ENCODE data around the gene EDA.

EDA gene

DNA sequence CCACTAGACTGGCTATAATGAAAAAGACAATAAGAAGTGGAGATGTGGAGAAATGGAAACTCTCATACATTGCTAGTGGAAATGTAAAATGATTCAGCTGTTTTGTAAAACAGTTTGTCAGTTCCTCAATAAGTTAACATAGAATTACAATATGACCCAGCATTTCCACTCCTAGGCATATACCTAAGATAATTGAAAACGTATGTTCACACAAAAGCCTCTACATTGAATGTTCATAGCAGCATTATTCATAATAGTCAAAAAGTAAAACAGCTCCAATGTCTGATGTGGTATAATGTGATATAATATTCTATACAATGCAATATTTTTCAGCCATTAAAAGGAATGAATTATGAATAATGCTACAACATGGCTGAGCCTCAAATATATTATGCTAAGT, 10.2 kb downstream of the EDA start:
- in situ Hi-C loops (cut with HindIII; ENCODE audit: low sequenced_read_pairs), result no loop called here
- TF ChIP-seq, protein P1, sequence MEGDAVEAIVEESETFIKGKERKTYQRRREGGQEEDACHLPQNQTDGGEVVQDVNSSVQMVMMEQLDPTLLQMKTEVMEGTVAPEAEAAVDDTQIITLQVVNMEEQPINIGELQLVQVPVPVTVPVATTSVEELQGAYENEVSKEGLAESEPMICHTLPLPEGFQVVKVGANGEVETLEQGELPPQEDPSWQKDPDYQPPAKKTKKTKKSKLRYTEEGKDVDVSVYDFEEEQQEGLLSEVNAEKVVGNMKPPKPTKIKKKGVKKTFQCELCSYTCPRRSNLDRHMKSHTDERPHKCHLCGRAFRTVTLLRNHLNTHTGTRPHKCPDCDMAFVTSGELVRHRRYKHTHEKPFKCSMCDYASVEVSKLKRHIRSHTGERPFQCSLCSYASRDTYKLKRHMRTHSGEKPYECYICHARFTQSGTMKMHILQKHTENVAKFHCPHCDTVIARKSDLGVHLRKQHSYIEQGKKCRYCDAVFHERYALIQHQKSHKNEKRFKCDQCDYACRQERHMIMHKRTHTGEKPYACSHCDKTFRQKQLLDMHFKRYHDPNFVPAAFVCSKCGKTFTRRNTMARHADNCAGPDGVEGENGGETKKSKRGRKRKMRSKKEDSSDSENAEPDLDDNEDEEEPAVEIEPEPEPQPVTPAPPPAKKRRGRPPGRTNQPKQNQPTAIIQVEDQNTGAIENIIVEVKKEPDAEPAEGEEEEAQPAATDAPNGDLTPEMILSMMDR (IDR thresholded peaks at IDR 0.05; ENCODE audit: low read depth, low read length), result no peak
- H3K4me3 ChIP-seq (ENCODE audit: low read depth, low read length), result no peak overlapping the region
- no peak for DNase-seq (ENCODE audit: low read depth, low spot score)

DNA sequence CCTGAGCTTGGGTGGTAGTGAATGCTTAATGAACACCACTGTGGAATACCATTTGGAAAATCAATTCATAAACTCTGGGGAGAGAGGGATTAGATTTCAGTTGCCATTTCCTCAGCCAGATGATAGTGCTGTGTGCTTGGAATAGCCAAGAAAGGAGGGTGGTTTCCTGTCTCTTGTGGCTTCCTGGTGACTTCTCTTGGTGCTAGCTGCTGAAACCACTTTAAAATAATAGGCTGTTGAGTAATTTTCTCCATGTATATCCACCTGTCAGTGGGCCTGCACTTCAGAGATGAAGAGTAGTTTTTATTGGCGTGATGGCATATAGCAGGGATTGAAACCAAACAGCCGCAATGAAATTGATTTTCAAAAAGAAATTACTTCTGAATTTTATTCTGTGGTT, 11.8 kb downstream of the EDA start:
- DNase-seq (ENCODE audit: low read depth, low spot score), result no peak
- in situ Hi-C loops (cut with HindIII; ENCODE audit: low sequenced_read_pairs), result no loop called here
- TF ChIP-seq, protein P1 (IDR thresholded peaks at IDR 0.05; ENCODE audit: low read depth, low read length), result no peak

DNA sequence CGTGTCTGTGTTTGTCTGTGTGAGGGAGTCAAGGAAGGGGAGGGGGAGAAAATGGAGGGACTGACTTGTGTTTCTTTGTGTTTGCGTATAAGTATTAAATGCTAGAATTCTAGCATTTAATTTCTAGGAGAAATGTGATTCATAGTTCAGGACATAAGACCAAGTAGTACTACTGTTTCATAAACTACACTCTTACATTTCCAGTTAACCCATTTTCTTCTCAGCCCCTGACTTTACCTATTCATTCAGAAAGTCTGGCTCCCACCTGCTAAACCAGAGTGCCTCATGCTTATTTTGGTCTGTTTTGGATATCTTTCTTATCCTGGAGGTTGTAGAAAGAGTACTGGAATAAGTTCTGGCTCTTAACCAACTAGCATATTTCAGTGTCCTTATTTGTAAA, 14.2 kb downstream of the EDA start:
- H3K4me3 ChIP-seq (ENCODE audit: low read depth, low read length), result no peak overlapping the region
- TF ChIP-seq, protein P1 (IDR thresholded peaks at IDR 0.05; ENCODE audit: low read depth, low read length), result no peak
- in situ Hi-C loops (cut with HindIII; ENCODE audit: low sequenced_read_pairs), result no loop called here
- no peak for DNase-seq (ENCODE audit: low read depth, low spot score)

More for the DNA sequence above, 11.8 kb downstream of the EDA start:
- H3K4me3 ChIP-seq (ENCODE audit: low read depth, low read length), result no peak overlapping the region

DNA sequence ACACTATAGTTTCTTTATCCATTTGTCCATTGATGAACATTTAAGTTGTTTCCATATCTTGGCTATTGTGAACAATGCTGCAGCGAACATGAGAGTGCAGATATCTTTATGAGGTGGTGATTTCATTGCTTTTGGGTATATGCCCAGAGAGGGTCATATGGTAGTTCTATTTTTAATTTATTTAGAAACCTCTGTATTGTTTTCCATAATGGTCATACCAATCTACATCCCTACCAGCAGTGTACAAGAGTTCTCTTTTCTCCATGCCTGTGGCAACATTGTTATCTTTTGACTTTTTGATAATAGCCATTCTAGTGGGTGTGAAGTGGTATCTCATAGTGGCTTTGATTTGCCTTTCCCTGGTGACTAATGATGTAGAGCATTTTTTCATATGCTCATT, 48.8 kb downstream of the EDA start:
- TF ChIP-seq, protein P1 (IDR thresholded peaks at IDR 0.05; ENCODE audit: low read depth, low read length), result no peak
- no peak overlapping the region for H3K4me3 ChIP-seq (ENCODE audit: low read depth, low read length)
- in situ Hi-C loops (cut with HindIII; ENCODE audit: low sequenced_read_pairs), result no loop called here
- no peak for DNase-seq (ENCODE audit: low read depth, low spot score)

DNA sequence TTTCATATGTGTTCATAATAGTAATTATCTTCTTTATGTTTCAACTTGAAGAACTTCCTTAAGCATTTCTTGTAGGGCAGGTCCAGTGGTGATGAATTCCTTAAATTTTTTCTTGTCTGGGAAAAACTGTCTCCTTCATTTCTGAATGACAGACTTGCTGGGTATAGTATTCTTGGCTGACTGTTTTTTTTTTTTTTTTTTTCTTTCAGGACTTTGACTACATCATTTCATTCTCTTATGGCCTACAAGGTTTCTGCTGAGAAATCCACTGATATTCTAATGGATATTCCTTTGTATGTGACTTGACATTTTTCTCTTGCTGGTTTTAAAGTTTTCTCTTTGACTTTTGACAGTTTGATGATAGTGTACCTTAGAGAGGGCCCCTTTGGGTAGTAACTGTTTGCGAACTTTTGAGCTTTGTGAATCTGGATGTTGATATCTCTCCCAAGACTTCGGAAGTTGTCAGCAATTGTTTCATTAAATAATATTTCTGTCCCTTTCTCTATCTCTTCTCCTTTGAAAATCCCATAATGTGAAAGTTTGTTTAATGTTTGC, 54.2 kb downstream of the EDA start:
- in situ Hi-C loops (cut with HindIII; ENCODE audit: low sequenced_read_pairs), result no loop called here
- no peak for DNase-seq (ENCODE audit: low read depth, low spot score)
- H3K4me3 ChIP-seq (ENCODE audit: low read depth, low read length), result no peak overlapping the region
- TF ChIP-seq, protein P1 (IDR thresholded peaks at IDR 0.05; ENCODE audit: low read depth, low read length), result no peak

DNA sequence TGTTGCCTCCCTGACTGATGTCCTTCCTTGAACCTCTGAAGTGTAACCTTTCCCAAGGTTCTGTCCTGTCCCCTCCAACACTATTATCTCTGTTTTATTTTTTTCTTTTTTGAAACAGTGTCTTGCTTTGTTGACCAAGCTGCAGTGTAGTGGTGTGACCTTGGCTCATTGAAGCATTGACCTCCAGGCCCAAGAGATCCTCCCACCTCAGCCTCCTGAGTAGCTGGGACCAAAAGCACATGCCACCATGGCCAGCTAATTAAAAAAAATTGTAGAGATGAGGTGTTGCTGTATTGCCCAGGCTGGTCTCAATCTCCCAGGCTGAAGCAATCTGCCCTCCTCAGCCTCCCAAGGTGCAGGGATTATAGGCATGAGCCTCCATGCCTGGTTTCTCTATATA, 59.0 kb downstream of the EDA start:
- TF ChIP-seq, protein P1 (IDR thresholded peaks at IDR 0.05; ENCODE audit: low read depth, low read length), result no peak

DNA sequence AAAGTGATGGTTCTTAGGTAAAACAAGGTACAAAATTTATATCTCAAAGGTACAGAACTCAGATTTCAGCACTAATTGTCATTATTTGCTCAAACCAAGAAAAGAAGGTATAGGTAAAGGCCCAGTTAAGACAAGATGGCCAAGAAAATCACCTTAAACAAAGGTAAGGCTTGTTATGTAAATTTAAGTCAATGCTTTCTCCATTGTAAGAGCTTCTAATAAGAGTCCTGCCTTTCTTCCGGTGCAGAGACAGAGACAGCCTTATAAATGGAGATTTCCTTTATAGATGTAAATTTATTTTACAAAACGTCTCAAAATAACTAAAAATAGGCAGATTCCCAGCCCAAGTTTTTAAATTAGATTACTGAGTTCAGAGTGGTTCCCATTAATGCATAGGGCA, 89.9 kb downstream of the EDA start:
- DNase-seq (ENCODE audit: low read depth, low spot score), result no peak
- no peak overlapping the region for H3K4me3 ChIP-seq (ENCODE audit: low read depth, low read length)
- TF ChIP-seq, protein P1 (IDR thresholded peaks at IDR 0.05; ENCODE audit: low read depth, low read length), result no peak
- in situ Hi-C loops (cut with HindIII; ENCODE audit: low sequenced_read_pairs), result no loop called here

More for the DNA sequence above, 59.0 kb downstream of the EDA start:
- no peak for DNase-seq (ENCODE audit: low read depth, low spot score)
- in situ Hi-C loops (cut with HindIII; ENCODE audit: low sequenced_read_pairs), result no loop called here
- no peak overlapping the region for H3K4me3 ChIP-seq (ENCODE audit: low read depth, low read length)

Measured in astrocyte of the spinal cord (primary cell).